IPS DF 6.9 (cell line): ENCODE data around the gene MTRF1.

Experiments used
- DNase-seq: peaks from one replicate; pipeline ENCODE4 v3.0.0-alpha.2; 2013; ENCODE audit warnings: low read depth, low spot score
- H3K27ac ChIP-seq: one replicate; pipeline ENCODE4 v1.5.1; 2013; ENCODE audit warnings: low read length, control low read depth
- H3K27me3 ChIP-seq: 2 replicates; pipeline ENCODE4 v1.6.1; 2013; ENCODE audit warnings: mild to moderate bottlenecking, low read length; ENCODE audit not compliant: control insufficient read depth, insufficient read depth
- H3K36me3 ChIP-seq: 2 replicates; pipeline ENCODE4 v1.6.1; 2013; ENCODE audit warnings: low read length; ENCODE audit not compliant: control insufficient read depth, insufficient read depth
- H3K4me1 ChIP-seq: 2 replicates; pipeline ENCODE4 v1.6.1; 2013; ENCODE audit warnings: low read length; ENCODE audit not compliant: control insufficient read depth, insufficient read depth
- H3K4me3 ChIP-seq: 2 replicates; pipeline ENCODE4 v1.5.1; 2013; ENCODE audit warnings: mild to moderate bottlenecking, low read length
- H3K9me3 ChIP-seq: 2 replicates; pipeline ENCODE4 v1.6.1; 2013; ENCODE audit warnings: low read length, inconsistent platforms; ENCODE audit not compliant: control insufficient read depth, insufficient read depth
- WGBS: extraction: QIAGEN DNeasy Blood & Tissue Kit; methylation state at CpG from one replicate; pipeline ENCODE4 v1.1.7; 2013; ENCODE audit warnings: mixed read lengths, missing lambda C conversion rate; ENCODE audit not compliant: insufficient read length, insufficient coverage; 5-methylcytosine and 5-hydroxymethylcytosine counted together

MTRF1 gene

GRCh38 chr13:41222259-41222852 is 41.0 kb downstream of the MTRF1 start:
- H3K36me3 ChIP-seq = no peaks in the 10 kb centered on the region
- H3K9me3 ChIP-seq = no peaks in the 10 kb centered on the region
- no peaks in the 10 kb centered on the region for H3K4me1 ChIP-seq
- DNase-seq = peak; percentile 50
- WGBS = no CpG with 5 or more reads among the region's 6 CpGs
- no peaks in the 10 kb centered on the region for H3K27me3 ChIP-seq
- no peak overlapping the region for H3K27ac ChIP-seq
- no peak overlapping the region for H3K4me3 ChIP-seq

GRCh38 chr13:41220401-41220800 is 43.0 kb downstream of the MTRF1 start:
- Histone ChIP-seq H3K27ac (no peak overlapping the region), H3K4me1 (no peaks in the 10 kb centered on the region), H3K27me3 (no peaks in the 10 kb centered on the region), H3K9me3 (no peaks in the 10 kb centered on the region), H3K36me3 (no peaks in the 10 kb centered on the region), H3K4me3 (no peak overlapping the region)
- WGBS = no CpG with 5 or more reads among the region's 3 CpGs
- DNase-seq = no peak

- no peak for DNase-seq
- H3K4me1 ChIP-seq = no peaks in the 10 kb centered on the region
- no peaks in the 10 kb centered on the region for H3K36me3 ChIP-seq
- no peaks in the 10 kb centered on the region for H3K27me3 ChIP-seq
- H3K9me3 ChIP-seq = no peaks in the 10 kb centered on the region
- H3K4me3 ChIP-seq = no peak overlapping the region
- no peak overlapping the region for H3K27ac ChIP-seq
Measured at GRCh38 chr13:41216160-41216559, 47.2 kb downstream of the MTRF1 start.

GRCh38 chr13:41213919-41214318 is 49.5 kb downstream of the MTRF1 start:
- Histone ChIP-seq H3K4me3 (no peak overlapping the region), H3K27me3 (no peaks in the 10 kb centered on the region), H3K27ac (no peak overlapping the region), H3K4me1 (no peaks in the 10 kb centered on the region), H3K9me3 (no peaks in the 10 kb centered on the region), H3K36me3 (no peaks in the 10 kb centered on the region)
- WGBS = no CpG with 5 or more reads among the region's 3 CpGs
- no peak for DNase-seq

- no peaks in the 10 kb centered on the region for H3K36me3 ChIP-seq
- WGBS = no CpG with 5 or more reads among the region's 3 CpGs
- no peaks in the 10 kb centered on the region for H3K4me1 ChIP-seq
- H3K27me3 ChIP-seq = no peaks in the 10 kb centered on the region
- no peak for DNase-seq
- no peak overlapping the region for H3K4me3 ChIP-seq
- no peaks in the 10 kb centered on the region for H3K9me3 ChIP-seq
- no peak overlapping the region for H3K27ac ChIP-seq
Measured at GRCh38 chr13:41213316-41213715, 50.1 kb downstream of the MTRF1 start.

- H3K36me3 ChIP-seq = no peaks in the 10 kb centered on the region
- no peaks in the 10 kb centered on the region for H3K9me3 ChIP-seq
- H3K4me1 ChIP-seq = no peaks in the 10 kb centered on the region
- H3K4me3 ChIP-seq = no peak overlapping the region
- no peak overlapping the region for H3K27ac ChIP-seq
- no peaks in the 10 kb centered on the region for H3K27me3 ChIP-seq
- no peak for DNase-seq
Measured at GRCh38 chr13:41212881-41213280, 50.5 kb downstream of the MTRF1 start.

- no peak overlapping the region for H3K27ac ChIP-seq
- H3K27me3 ChIP-seq = no peaks in the 10 kb centered on the region
- no peaks in the 10 kb centered on the region for H3K4me1 ChIP-seq
- no peak for DNase-seq
- no peaks in the 10 kb centered on the region for H3K9me3 ChIP-seq
- H3K4me3 ChIP-seq = no peak overlapping the region
- WGBS = no CpG with 5 or more reads among the region's 2 CpGs
- no peaks in the 10 kb centered on the region for H3K36me3 ChIP-seq
Measured at GRCh38 chr13:41211062-41211461, 52.3 kb downstream of the MTRF1 start.

GRCh38 chr13:41206467-41206866 is 56.9 kb downstream of the MTRF1 start:
- no peak overlapping the region for H3K4me3 ChIP-seq
- H3K4me1 ChIP-seq = no peaks in the 10 kb centered on the region
- no peak for DNase-seq
- no peaks in the 10 kb centered on the region for H3K9me3 ChIP-seq
- no peaks in the 10 kb centered on the region for H3K36me3 ChIP-seq
- no peaks in the 10 kb centered on the region for H3K27me3 ChIP-seq
- no peak overlapping the region for H3K27ac ChIP-seq

GRCh38 chr13:41203810-41204209 is 59.6 kb downstream of the MTRF1 start:
- Histone ChIP-seq H3K27me3 (no peaks in the 10 kb centered on the region), H3K27ac (no peak overlapping the region)
- no CpG with 5 or more reads among the region's 6 CpGs for WGBS

GRCh38 chr13:41200126-41200525 is 63.2 kb downstream of the MTRF1 start:
- H3K36me3 ChIP-seq = no peaks in the 10 kb centered on the region
- no peak overlapping the region for H3K27ac ChIP-seq
- H3K4me3 ChIP-seq = no peak overlapping the region
- DNase-seq = no peak
- H3K9me3 ChIP-seq = no peaks in the 10 kb centered on the region
- H3K4me1 ChIP-seq = no peaks in the 10 kb centered on the region
- no peaks in the 10 kb centered on the region for H3K27me3 ChIP-seq
- WGBS = no CpG with 5 or more reads among the region's 4 CpGs

More at GRCh38 chr13:41203810-41204209, 59.6 kb downstream of the MTRF1 start:
- H3K36me3 ChIP-seq = no peaks in the 10 kb centered on the region
- no peaks in the 10 kb centered on the region for H3K4me1 ChIP-seq
- H3K4me3 ChIP-seq = no peak overlapping the region
- no peaks in the 10 kb centered on the region for H3K9me3 ChIP-seq
- no peak for DNase-seq

- no peak overlapping the region for H3K27ac ChIP-seq
- H3K4me1 ChIP-seq = no peaks in the 10 kb centered on the region
- no peaks in the 10 kb centered on the region for H3K27me3 ChIP-seq
- no peak for DNase-seq
- H3K9me3 ChIP-seq = no peaks in the 10 kb centered on the region
- no CpG with 5 or more reads among the region's 2 CpGs for WGBS
- H3K36me3 ChIP-seq = no peaks in the 10 kb centered on the region
- no peak overlapping the region for H3K4me3 ChIP-seq
Measured at GRCh38 chr13:41199526-41199925, 63.9 kb downstream of the MTRF1 start.
